ENCODE measurements around the gene NELFE.
"Not testable (repeated sequence)": the region's sequence is repeated elsewhere in the genome, so short reads cannot be mapped to it uniquely, and the experiment has no call there.

Gene NELFE

GRCh38 chr6:31911826-31912585, 46.8 kb downstream of the NELFE start:
- DNase-seq = no peak

- not testable (repeated sequence) for DNase-seq
Observed at GRCh38 chr6:31909298-31909697, 49.5 kb downstream of the NELFE start.

GRCh38 chr6:31908791-31909190, 50.0 kb downstream of the NELFE start:
- DNase-seq = no peak

- not testable (repeated sequence) for DNase-seq
Observed at GRCh38 chr6:31908255-31908654, 50.5 kb downstream of the NELFE start.

- no peak for DNase-seq
Observed at GRCh38 chr6:31907158-31907813, 51.5 kb downstream of the NELFE start.

GRCh38 chr6:31906727-31907126, 52.0 kb downstream of the NELFE start:
- DNase-seq = not testable (repeated sequence)

- DNase-seq = no peak
Observed at GRCh38 chr6:31906122-31906521, 52.6 kb downstream of the NELFE start.

- DNase-seq = no peak
Observed at GRCh38 chr6:31905041-31905440, 53.7 kb downstream of the NELFE start.

GRCh38 chr6:31903957-31904356, 54.8 kb downstream of the NELFE start:
- DNase-seq = no peak

All from activated effector memory CD4-positive, alpha-beta T cell treated with anti-CD3 and anti-CD28 coated beads, Interleukin-2, amount 50 U/mL, for 16 hours (primary cell).